Esophagus muscularis mucosa (tissue), 3 donors: Measurements from ENCODE around the gene GLCCI1.

ENCODE experiments used
- CTCF ChIP-seq, 3 experiments: fragments of 200-600 bp in 2 of 3; fragments of 450-650 bp in 1 of 3; sonication (generic) in 2 of 3; IDR thresholded peaks; one replicate each; pipeline ENCODE4 v1.5.1; 2017 to 2019; ENCODE audit warnings: antibody characterized with exemption in 3 of 3, mild to moderate bottlenecking in 2 of 3, moderate library complexity in 1 of 3
- POLR2A ChIP-seq: fragments of 450-650 bp; IDR thresholded peaks from one replicate; pipeline ENCODE4 v1.6.1; 2017; ENCODE audit warnings: antibody characterized with exemption, moderate library complexity, mild to moderate bottlenecking, low read depth
- POLR2AphosphoS5 ChIP-seq, 2 donors: sonication (generic); formaldehyde crosslinking; IDR thresholded peaks; one replicate each; pipeline ENCODE4 v1.6.1; 2017; ENCODE audit warnings: antibody characterized with exemption in 2 of 2

DNA sequence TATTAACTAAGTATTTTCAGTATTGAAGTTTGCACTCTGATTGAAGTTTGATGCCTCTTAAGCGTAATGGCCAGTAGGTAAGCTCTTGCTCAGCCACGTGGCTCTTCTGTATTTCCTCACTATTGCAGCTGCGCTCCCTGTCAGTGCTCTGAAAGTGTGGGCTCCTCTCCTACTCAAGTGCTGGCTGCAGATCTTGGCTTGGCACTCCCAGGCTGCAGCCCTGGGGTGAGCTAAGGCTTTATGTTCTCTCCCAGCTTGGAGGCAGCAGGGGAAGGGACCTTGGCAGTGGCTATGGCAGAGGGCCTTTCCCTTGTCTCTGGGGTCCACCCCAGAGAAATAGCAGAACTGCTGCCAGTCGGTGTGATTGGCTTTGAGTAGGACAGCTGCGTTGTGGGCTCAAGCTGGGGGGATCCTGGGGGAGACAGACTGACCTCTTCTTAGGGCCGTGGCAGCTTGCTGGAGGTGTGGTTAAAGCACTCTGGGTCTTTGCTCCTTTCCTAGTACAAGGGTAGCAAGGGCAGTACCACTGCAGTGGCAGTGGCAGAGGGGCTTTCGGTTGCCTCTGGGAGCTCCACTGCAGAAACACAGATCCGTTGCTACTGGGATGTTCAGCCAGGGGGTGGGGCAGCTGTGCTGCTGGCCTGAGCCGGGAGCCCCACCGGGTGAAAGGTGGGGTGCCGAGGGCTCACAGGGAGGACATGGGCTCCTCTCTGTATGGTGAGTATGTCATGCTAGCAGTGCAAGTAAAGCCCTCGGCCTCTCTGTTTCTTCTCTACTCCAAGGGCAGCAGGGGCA lies 100.5 kb downstream of the GLCCI1 start:
- TF ChIP-seq POLR2A (no peak), CTCF (IDR thresholded peaks at IDR 0.05) (no peak), POLR2AphosphoS5 (IDR thresholded peaks at IDR 0.05) (no peak)
